Thymus (tissue), 11 donors: ENCODE data around the gene DNAJC30. TPM values are rescaled to one million over a fixed set of nuclear protein-coding genes. Genes with fewer than 3 reads are reported as not detected.
"Not testable (repeated sequence)": the region's sequence is repeated elsewhere in the genome, so short reads cannot be mapped to it uniquely, and the experiment has no call there.

Experiments used
- DNase-seq, 9 donors: peaks; one replicate each; pipeline ENCODE4 v3.0.0-alpha.2; 2013; ENCODE audit warnings: low spot score in 9 of 9, low read depth in 6 of 9, missing footprints in 1 of 9
- H3K27ac ChIP-seq, 2 donors: one replicate each; pipeline ENCODE4 v1.5.1; 2013; ENCODE audit warnings: control low read depth in 1 of 2, low read depth in 1 of 2, low read length in 1 of 2, mild to moderate bottlenecking in 1 of 2, moderate library complexity in 1 of 2
- H3K27me3 ChIP-seq, 2 donors: one replicate each; pipeline ENCODE4 v1.5.1; 2013; ENCODE audit warnings: low read length in 1 of 2; ENCODE audit not compliant: control insufficient read depth in 2 of 2, insufficient read depth in 1 of 2
- H3K36me3 ChIP-seq, 2 donors: one replicate each; pipeline ENCODE4 v1.5.1; 2013; ENCODE audit warnings: low read length in 1 of 2, mild to moderate bottlenecking in 1 of 2, moderate library complexity in 1 of 2; ENCODE audit not compliant: control insufficient read depth in 2 of 2, insufficient read depth in 2 of 2
- H3K4me1 ChIP-seq, 2 donors: one replicate each; pipeline ENCODE4 v1.5.1; 2013; ENCODE audit warnings: low read length in 2 of 2; ENCODE audit not compliant: control insufficient read depth in 2 of 2, insufficient read depth in 2 of 2
- H3K4me3 ChIP-seq, 2 donors: one replicate each; pipeline ENCODE4 v1.5.1; 2013; ENCODE audit warnings: low read length in 2 of 2, control low read depth in 1 of 2, mild to moderate bottlenecking in 1 of 2
- H3K9me3 ChIP-seq, 2 donors: one replicate each; pipeline ENCODE4 v1.5.1; 2013; ENCODE audit warnings: low read length in 1 of 2, mild to moderate bottlenecking in 1 of 2; ENCODE audit not compliant: control insufficient read depth in 2 of 2, insufficient read depth in 1 of 2
- WGBS: extraction: QIAGEN DNeasy Blood & Tissue Kit; methylation state at CpG from one replicate; pipeline ENCODE4 v1.1.7; 2013; 5-methylcytosine and 5-hydroxymethylcytosine counted together
- polyA plus RNA-seq: library from polyadenylated mRNA; stranded (reverse); fragments of 200-250 nt; gene quantifications from one replicate; pipeline ENCODE4 v1.2.3, GENCODE V29; 2013
- total RNA-seq: library from RNA; stranded (reverse); fragments of 120-200 nt; gene quantifications from one replicate; pipeline ENCODE4 v1.2.4, GENCODE V29; 2013
- donor health status: healthy.

DNAJC30 gene
- total and polyA plus RNA-seq, 2 donors = 3.7 to 8.0 TPM

- Histone ChIP-seq H3K4me3 (no peak overlapping the region), H3K9me3 (peaks cover 0 to 3% of the 10 kb centered on the region in 2 donors), H3K36me3 (no peaks in the 10 kb centered on the region), H3K27ac (no peak overlapping the region), H3K27me3 (peaks cover 22 to 38% of the 10 kb centered on the region in 2 donors), H3K4me1 (peaks cover 10 to 43% of the 10 kb centered on the region in 2 donors)
- no peak for DNase-seq
- 77% methylated on average over 4 of the region's 4 CpGs for WGBS
These were observed 33.2 kb upstream of the DNAJC30 start for GRCh38 chr7:73716318-73716890.

DNA sequence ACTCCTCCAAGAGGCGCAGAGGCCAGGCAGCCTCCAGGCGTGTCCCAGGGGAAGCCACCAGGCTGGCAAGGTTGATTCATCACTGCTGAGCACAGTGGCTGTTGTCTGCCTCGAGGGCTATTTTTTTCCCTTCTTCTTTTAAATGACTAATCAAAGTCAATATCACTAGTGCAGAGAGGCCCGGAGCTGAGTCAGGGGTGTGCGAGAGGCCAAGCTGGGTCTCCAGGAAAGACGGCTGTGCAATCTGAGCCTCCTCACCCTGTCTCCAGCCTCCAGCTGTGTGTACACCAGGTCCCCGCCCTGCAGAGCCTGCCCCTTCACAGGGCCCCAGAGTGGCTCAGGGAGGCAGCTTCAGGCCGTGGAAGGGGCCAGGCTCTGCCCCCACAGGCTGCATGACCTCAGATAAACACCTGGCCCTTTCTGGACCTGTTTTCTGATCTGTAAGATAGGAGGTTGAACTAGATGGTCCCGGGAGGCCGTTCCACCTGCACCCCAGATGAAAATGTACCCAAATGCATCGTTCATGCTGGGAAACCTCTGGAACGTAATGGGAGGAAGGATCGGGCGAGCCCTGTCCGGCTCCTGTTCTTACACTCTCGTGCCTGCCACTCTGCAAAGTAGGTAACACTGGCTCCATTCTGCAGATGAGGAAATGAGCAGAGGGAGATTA, 32.5 kb upstream of the DNAJC30 start:
- Histone ChIP-seq H3K27ac (no peak overlapping the region), H3K9me3 (peaks cover 0 to 3% of the 10 kb centered on the region in 2 donors), H3K27me3 (peaks cover 22 to 34% of the 10 kb centered on the region in 2 donors), H3K36me3 (no peaks in the 10 kb centered on the region), H3K4me3 (no peak overlapping the region), H3K4me1 (peaks cover 10 to 43% of the 10 kb centered on the region in 2 donors)
- WGBS = 41% methylated on average over 16 of the region's 16 CpGs
- peak in 2 of 9 donors; percentile 39 to 57 for DNase-seq

DNA sequence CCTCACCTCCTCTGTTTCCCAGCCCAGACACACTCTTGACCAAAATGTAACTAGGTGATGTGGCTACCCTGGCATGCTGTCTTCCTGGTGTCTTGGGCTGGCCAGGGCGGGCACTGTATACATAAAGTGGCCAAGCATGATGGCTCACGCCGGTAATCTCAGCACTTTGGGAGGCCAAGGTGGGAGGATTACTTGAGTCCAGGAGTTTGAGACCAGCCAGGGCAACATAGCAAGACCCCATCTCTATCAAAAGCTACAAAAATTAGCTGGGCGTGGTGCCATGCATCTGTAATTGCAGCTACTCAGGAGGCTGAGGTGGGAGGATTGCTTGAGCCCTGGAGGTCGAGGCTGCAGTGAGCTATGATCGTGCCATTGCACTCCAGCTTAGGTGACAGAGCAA, 30.1 kb upstream of the DNAJC30 start:
- WGBS = 94% methylated on average over 6 of the region's 6 CpGs
- not testable (repeated sequence) for DNase-seq, H3K36me3 ChIP-seq, H3K4me3 ChIP-seq, H3K27ac ChIP-seq, H3K9me3 ChIP-seq
- H3K27me3 ChIP-seq = peaks cover 7 to 15% of the 10 kb centered on the region in 2 donors
- peaks cover 3 to 29% of the 10 kb centered on the region in 2 donors for H3K4me1 ChIP-seq

GRCh38 chr7:73712773-73713172, 29.5 kb upstream of the DNAJC30 start:
- peaks cover 0 to 3% of the 10 kb centered on the region in 2 donors for H3K9me3 ChIP-seq
- H3K4me3 ChIP-seq = no peak overlapping the region
- no peak for DNase-seq
- 88% methylated on average over 1 of the region's 1 CpG for WGBS
- peaks cover 4 to 10% of the 10 kb centered on the region in 2 donors for H3K27me3 ChIP-seq
- H3K27ac ChIP-seq = no peak overlapping the region
- no peaks in the 10 kb centered on the region for H3K36me3 ChIP-seq
- H3K4me1 ChIP-seq = peaks cover 0 to 24% of the 10 kb centered on the region in 2 donors

DNA sequence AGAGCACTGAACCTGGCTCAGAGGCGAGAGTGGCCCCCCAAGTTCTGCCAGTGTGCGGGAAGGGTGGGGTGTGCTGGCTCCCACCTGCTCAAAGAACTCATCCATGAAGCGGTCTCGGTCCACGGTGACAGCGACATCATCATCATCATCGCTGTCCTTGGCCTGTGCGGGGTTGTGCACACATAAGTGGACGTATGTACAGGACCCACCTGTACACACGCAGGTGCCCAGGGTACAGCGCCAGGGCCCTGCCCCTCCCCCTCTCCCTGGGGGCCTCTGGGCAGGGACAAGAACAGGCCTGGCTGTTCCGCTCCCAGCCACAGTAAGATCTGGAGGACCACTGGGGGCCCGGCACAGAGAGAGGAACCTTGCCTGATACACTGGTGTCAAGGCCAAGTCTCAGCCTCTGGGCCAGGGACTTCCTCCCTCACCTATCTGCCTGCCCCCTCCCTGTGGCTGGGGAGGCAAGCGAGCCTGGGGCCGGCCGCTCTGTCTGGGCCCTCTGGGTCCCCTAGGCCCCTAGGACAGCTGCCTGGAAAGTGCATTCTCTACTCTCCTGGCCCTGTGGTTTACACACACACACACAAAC, 25.8 kb upstream of the DNAJC30 start:
- H3K4me1 ChIP-seq = peaks cover 8 to 12% of the 10 kb centered on the region in 2 donors
- no peaks in the 10 kb centered on the region for H3K9me3 ChIP-seq
- no peak overlapping the region for H3K27ac ChIP-seq
- no peak for DNase-seq
- H3K27me3 ChIP-seq = peaks cover 0 to 5% of the 10 kb centered on the region in 2 donors
- WGBS = 94% methylated on average over 16 of the region's 16 CpGs
- H3K36me3 ChIP-seq = no peaks in the 10 kb centered on the region
- no peak overlapping the region for H3K4me3 ChIP-seq

GRCh38 chr7:73707045-73707631, 23.9 kb upstream of the DNAJC30 start:
- H3K27ac ChIP-seq = no peak overlapping the region
- H3K9me3 ChIP-seq = no peaks in the 10 kb centered on the region
- 38% methylated on average over 15 of the region's 15 CpGs for WGBS
- H3K4me3 ChIP-seq = no peak overlapping the region
- no peak for DNase-seq
- H3K36me3 ChIP-seq = no peaks in the 10 kb centered on the region
- H3K27me3 ChIP-seq = peaks cover 0 to 13% of the 10 kb centered on the region in 2 donors
- H3K4me1 ChIP-seq = peaks cover 16% of the 10 kb centered on the region in 2 donors

DNA sequence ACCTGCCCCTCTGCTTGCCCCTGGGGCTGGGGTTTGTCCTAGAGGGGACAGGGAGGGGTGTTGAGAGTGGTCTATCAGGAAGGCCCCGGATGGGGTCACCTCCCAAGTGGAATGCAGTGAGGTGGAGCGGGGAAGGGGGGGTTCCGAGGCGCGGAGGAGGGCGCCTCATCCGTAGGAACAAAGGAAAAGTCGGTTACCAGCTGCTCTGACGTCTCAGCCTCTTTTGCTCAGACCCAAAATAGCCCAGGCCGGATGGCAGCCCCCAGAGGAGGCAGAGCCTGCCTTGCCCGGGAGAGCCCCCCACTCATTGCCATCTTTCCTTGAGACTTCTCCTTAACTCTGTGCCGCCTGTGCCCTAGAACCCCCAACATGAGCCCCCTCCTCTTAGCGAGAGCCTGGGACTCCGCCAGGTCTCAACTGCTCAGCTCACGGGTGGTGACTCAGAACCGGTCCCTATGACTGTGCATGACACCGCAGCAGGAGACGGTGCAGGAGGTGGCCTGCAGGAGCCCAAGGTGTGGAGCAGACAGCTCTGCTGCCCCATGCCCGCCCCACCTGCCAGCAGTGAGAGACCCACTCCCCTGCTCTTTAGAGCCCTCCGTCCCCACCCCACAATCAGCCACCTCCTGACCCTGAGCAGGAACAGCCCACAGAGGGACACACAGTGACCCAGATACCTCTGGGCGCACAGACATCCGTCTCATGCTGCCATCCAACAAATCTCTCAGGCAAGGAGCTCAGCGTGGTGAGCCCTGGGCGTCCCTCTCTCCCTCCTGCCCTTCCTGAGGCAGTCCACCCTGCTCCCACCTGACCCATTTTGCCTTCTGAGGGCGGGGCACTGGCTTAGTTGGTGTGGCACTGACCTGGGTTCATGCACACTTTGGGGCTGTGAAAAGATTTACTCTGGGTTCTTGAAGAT, 23.1 kb upstream of the DNAJC30 start:
- WGBS = 67% methylated on average over 25 of the region's 25 CpGs
- Histone ChIP-seq H3K4me3 (no peak overlapping the region), H3K9me3 (no peaks in the 10 kb centered on the region), H3K4me1 (peaks cover 16% of the 10 kb centered on the region in 2 donors), H3K36me3 (no peaks in the 10 kb centered on the region), H3K27me3 (peaks cover 0 to 13% of the 10 kb centered on the region in 2 donors), H3K27ac (no peak overlapping the region)
- DNase-seq = no peak

- Histone ChIP-seq H3K9me3 (no peaks in the 10 kb centered on the region), H3K4me1 (peaks cover 16% of the 10 kb centered on the region in 2 donors), H3K36me3 (no peaks in the 10 kb centered on the region), H3K4me3 (no peak overlapping the region), H3K27ac (no peak overlapping the region), H3K27me3 (peaks cover 0 to 13% of the 10 kb centered on the region in 2 donors)
- DNase-seq = no peak
- WGBS = 89% methylated on average over 10 of the region's 10 CpGs
These were observed 22.3 kb upstream of the DNAJC30 start for GRCh38 chr7:73705551-73705920.
